NB4 (cell line): ENCODE data around the gene CYB561D2.
A peak's percentile ranks its signal among the peaks of the same experiment; 100 is the strongest.

Source experiments
- DNase-seq: peaks from one replicate; pipeline ENCODE4 v3.0.0; 2010; ENCODE audit warnings: low read depth
- H3K4me3 ChIP-seq: one replicate; pipeline ENCODE4 v1.5.1; 2011; ENCODE audit warnings: mild to moderate bottlenecking, low read depth, low read length, moderate library complexity
- MYC ChIP-seq: IDR thresholded peaks from 2 replicates; pipeline ENCODE4 v1.6.1; 2011; ENCODE audit warnings: low read depth, low read length
- POLR2A ChIP-seq: IDR thresholded peaks from 2 replicates; pipeline ENCODE4 v1.6.1; 2011; ENCODE audit warnings: mild to moderate bottlenecking; ENCODE audit not compliant: insufficient read length; ENCODE audit errors: extremely low read depth
- TF ChIP-seq, protein P1 (sequence below): IDR thresholded peaks from one replicate; pipeline ENCODE4 v1.5.1; 2012; ENCODE audit warnings: low read depth, low read length
- TF ChIP-seq, protein P2 (sequence below): IDR thresholded peaks from 2 replicates; pipeline ENCODE4 v1.6.1; 2011; ENCODE audit warnings: low read depth, low read length

CYB561D2 gene

DNA sequence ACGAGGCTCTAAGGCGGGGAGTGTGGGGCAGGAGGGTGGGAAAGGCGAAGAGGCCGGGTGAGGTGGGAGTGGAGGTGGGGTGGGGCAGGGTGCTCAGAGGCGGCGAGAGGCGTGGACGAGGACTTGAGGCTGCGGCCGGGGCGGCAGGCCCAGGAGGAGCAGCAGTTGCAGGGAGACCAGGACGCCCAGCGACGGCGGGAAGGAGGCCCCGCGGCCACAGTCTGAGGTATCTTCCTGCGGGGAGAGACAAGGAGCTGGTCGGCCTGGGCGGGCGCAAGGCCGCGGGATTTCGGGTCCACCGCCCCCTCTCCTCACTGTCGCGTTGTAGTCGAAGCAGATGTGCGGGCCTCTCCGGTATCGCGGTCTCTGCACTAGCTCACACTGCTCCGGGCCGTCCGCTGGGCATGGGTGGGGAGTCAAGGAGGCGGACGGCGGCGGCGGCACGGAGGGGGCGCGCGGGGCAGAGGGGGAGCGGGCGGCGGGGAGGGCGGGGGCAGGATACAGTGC, 14.0 kb downstream of the CYB561D2 start:
- TF ChIP-seq MYC, result no peak
- TF ChIP-seq, protein P1, sequence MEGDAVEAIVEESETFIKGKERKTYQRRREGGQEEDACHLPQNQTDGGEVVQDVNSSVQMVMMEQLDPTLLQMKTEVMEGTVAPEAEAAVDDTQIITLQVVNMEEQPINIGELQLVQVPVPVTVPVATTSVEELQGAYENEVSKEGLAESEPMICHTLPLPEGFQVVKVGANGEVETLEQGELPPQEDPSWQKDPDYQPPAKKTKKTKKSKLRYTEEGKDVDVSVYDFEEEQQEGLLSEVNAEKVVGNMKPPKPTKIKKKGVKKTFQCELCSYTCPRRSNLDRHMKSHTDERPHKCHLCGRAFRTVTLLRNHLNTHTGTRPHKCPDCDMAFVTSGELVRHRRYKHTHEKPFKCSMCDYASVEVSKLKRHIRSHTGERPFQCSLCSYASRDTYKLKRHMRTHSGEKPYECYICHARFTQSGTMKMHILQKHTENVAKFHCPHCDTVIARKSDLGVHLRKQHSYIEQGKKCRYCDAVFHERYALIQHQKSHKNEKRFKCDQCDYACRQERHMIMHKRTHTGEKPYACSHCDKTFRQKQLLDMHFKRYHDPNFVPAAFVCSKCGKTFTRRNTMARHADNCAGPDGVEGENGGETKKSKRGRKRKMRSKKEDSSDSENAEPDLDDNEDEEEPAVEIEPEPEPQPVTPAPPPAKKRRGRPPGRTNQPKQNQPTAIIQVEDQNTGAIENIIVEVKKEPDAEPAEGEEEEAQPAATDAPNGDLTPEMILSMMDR, result no peak
- TF ChIP-seq, protein P2, sequence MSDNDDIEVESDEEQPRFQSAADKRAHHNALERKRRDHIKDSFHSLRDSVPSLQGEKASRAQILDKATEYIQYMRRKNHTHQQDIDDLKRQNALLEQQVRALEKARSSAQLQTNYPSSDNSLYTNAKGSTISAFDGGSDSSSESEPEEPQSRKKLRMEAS, result no peak
- no peak for TF ChIP-seq POLR2A
- H3K4me3 ChIP-seq, result no peak overlapping the region
- DNase-seq, result no peak

DNA sequence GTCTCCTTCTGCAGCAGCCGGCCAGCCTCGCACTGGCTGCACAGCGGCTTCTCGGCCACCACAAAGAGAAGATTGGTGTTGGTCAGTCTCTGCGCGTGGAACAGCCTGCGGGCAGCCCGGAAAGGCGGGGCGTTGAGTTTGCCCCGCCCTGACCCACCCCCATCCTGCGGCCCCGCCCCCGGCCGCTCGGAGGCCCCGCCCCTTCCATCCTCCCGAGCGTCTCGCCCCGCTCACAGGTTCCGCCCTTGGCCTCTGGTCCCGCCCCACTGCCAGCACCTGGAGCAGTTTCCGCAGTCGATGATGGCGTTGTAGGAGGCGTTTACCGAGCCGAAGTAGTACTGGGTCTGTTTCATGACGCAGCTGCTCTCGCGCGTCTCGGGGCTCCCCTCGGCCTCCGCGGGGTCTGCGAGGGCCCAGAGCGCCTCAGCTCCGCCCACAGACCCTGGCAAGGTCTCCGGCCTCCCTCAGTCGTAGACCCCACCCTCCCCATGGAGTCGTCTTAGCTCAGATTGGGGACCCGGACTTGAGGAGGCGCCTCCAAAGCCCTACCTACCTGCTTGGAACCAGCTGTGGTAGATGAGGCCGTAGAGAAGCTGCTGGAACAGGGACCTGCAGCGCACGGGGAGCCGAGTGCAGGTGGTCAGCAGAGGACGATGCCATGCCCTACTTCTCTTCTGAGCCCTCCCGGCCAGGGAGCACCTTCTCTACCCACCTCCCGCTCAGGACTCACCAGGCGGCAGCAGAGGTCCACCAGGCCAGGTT, 14.6 kb downstream of the CYB561D2 start:
- DNase-seq, result no peak
- no peak overlapping the region for H3K4me3 ChIP-seq
- TF ChIP-seq, protein P2, result no peak

DNA sequence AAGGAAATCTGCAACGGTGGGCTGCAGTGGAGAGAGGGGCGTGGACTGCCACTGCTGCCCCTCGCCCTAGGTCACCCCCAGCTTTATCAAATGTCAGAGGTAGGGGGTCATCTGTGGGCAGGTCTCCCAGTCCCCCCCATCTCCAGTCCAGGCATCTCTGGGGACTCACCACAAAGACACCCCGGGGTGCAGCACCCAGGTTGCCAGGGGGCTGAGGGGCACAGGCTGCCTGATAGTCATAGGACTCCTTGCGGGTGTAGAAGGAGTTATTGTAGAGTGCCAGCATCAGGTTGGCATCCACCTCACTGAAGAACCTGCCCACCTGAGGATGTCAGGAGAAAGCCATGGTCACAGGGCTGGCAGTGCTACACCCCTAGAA, 15.2 kb downstream of the CYB561D2 start:
- TF ChIP-seq, protein P2, result no peak
- TF ChIP-seq POLR2A, result no peak
- TF ChIP-seq, protein P1, result no peak
- TF ChIP-seq MYC, result no peak
- DNase-seq, result no peak
- H3K4me3 ChIP-seq, result no peak overlapping the region

DNA sequence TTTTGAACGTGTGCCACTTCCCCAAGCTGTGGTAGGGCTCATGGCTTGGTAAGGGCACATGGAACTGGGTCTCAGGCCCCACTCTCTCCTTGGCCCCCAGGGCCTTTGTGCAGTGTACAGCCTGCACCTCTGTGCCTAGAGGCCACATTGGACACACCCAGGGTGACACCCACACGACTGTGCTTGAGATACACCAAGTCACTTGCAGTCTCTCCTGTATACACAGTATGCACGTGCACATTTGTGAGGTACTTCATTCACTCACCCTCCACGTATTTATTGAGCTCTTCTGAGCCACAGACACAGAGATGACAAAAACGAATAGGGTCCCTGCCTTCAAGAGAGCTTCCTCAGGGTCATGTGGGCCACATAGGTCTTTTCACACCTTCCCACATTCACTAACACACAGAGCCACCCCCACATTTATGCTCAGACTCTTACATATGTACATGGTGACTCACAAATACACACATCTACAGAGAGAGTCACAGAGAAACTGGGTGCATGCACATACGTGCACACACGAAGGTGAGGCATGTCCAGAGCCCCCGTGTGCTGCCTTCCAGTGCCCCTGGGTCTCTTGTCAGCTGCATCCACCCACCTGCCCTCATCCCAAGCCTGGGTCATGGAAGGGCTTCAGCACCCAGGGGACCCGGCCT, 18.5 kb downstream of the CYB561D2 start:
- H3K4me3 ChIP-seq, result no peak overlapping the region
- TF ChIP-seq POLR2A (no peak), MYC (no peak)
- TF ChIP-seq, protein P1, result no peak
- TF ChIP-seq, protein P2, result no peak
- DNase-seq, result no peak

DNA sequence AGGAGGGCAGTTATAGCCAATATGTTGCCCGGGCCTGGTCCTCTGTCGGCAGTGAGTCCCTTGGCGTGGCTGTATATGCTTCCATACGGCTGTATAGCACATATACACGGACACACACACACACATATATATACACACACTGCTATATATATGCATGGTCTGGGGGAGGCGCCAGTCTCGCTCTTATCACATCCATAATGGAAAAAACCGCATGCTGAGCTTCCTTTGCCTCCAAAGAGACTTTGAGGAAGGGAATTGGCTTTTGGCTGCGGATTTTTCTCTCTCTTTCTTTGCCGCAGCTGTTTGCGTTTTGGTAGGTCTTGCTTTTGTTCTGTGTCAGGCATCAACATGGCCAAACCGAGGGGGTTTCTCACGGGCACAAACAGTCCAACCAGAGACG, 19.9 kb downstream of the CYB561D2 start:
- H3K4me3 ChIP-seq, result no peak overlapping the region
- DNase-seq, result peak; percentile 54
- TF ChIP-seq, protein P1, result no peak
- no peak for TF ChIP-seq MYC

DNA sequence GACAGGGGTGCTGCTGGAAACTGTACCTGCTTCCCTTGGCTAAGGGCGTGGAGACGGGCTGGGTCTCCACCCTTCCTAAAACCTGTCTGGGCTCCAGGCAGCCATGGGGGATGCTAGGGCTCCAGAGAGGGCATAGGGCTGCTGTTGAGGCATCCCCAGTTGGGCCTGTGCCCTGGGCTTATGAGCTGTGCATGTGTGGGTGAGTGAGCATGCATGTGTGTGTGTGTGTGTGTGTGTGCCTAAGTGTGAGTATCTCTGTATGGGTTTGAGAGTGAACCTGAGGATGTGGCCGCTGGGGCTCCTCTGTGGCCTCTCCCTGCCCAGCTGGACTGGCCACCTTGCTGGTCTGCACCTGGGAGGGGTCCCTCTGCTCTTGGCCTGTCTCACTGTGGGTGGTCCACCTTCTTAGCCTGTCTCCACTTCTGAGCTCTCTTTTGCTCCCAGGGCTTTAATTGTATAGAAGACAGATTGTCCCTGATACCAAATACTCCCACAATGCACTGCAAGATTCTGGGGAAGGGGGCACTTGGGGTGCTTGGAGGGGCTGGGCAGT, 20.5 kb downstream of the CYB561D2 start:
- TF ChIP-seq MYC (no peak), POLR2A (no peak)
- TF ChIP-seq, protein P1, result no peak
- TF ChIP-seq, protein P2, result no peak
- H3K4me3 ChIP-seq, result no peak overlapping the region
- no peak for DNase-seq
